HCT116 (cell line): Measurements from ENCODE around the gene SPARCL1. TPM values are rescaled to one million over a fixed set of nuclear protein-coding genes. Genes with fewer than 3 reads are reported as not detected.

Experiments
- ATAC-seq: fragments of 200-7000 bp; cut with Tn5 transposase; 2 replicates; pipeline ENCODE4 v1.9.1; 2020; ENCODE audit warnings: mild to moderate bottlenecking, moderate library complexity
- BruUV-seq: library from RNA; stranded (reverse); fragments of 400-500 nt; replicated peaks from 2 replicates; lab custom pipeline; 2021; lab: Mats Ljungman, UMichigan
- CTCF ChIA-PET: fragments of 300-600 bp; sonication (Branson Sonifier 250); formaldehyde crosslinking; loops from one replicate; lab custom pipeline; 2021; ENCODE audit warnings: antibody characterized with exemption; lab: Charles Lee
- POLR2A ChIA-PET: fragments of 300-600, 350-600 bp; sonication (Branson Sonifier 250); formaldehyde crosslinking; loops from one replicate; lab custom pipeline; 2021; ENCODE audit warnings: antibody characterized with exemption; lab: Charles Lee
- RAD21 ChIA-PET, 2 experiments: fragments of 300-600 bp; sonication (Branson Sonifier 250); formaldehyde crosslinking; loops; one replicate each; lab custom pipeline; 2023; ENCODE audit warnings: low total read pairs in 2 of 2; ENCODE audit not compliant: uncharacterized antibody in 2 of 2, unreplicated experiment in 2 of 2, low non-redundant PET in 1 of 2; lab: Charles Lee
- DNase-seq: peaks from one replicate; pipeline ENCODE4 v3.0.0-alpha.2; 2010; ENCODE audit warnings: low read depth, low spot score
- H2AFZ ChIP-seq: fragments of 200-600 bp; shearing (Covaris generic), sonication (generic); 2 replicates; pipeline ENCODE4 v1.6.1; 2017; ENCODE audit warnings: low read depth, mixed run types, mixed read lengths, antibody characterized with exemption, low read length; ENCODE audit not compliant: poor library complexity, severe bottlenecking
- H3K27ac ChIP-seq: 2 replicates; pipeline ENCODE4 v1.5.1; 2012; ENCODE audit warnings: low read depth, low read length
- H3K27me3 ChIP-seq: fragments of 200-600 bp; sonication (generic); 2 replicates; pipeline ENCODE4 v1.6.1; 2016; ENCODE audit warnings: mixed run types, low read length, mixed read lengths; ENCODE audit not compliant: insufficient read depth
- H3K36me3 ChIP-seq, 2 experiments: fragments of 200-500 bp in 1 of 2; fragments of 200-600 bp in 1 of 2; sonication (Bioruptor generic) in 1 of 2; sonication (generic) in 1 of 2; 2 replicates each; pipeline versions ENCODE4 v1.5.1 to v1.6.1; 2014 to 2016; ENCODE audit warnings: low read length in 2 of 2, inconsistent platforms in 1 of 2, mixed read lengths in 1 of 2, mixed run types in 1 of 2; ENCODE audit not compliant: insufficient read depth in 2 of 2, control insufficient read depth in 1 of 2
- H3K4me1 ChIP-seq, 2 experiments: fragments of 200-600 bp in 1 of 2; sonication (generic) in 1 of 2; 2 replicates each; pipeline versions ENCODE4 v1.5.1 to v1.6.1; 2012 to 2017; ENCODE audit warnings: low read length in 2 of 2, inconsistent platforms in 1 of 2, mild to moderate bottlenecking in 1 of 2, mixed read lengths in 1 of 2, mixed run types in 1 of 2, moderate library complexity in 1 of 2; ENCODE audit not compliant: insufficient read depth in 2 of 2, control insufficient read depth in 1 of 2
- H3K4me2 ChIP-seq: fragments of 200-600 bp; sonication (generic); 2 replicates; pipeline ENCODE4 v1.6.1; 2017; ENCODE audit warnings: mixed run types, low read length, mixed read lengths
- H3K4me3 ChIP-seq, 2 experiments: fragments of 200-600 bp in 1 of 2; sonication (generic) in 1 of 2; replicated peaks in 1 of 2; 2 replicates each; pipeline ENCODE4 v1.5.1; 2011 to 2016; ENCODE audit warnings: low read length in 2 of 2, control low read depth in 1 of 2, low read depth in 1 of 2, mild to moderate bottlenecking in 1 of 2, mixed read lengths in 1 of 2, mixed run types in 1 of 2
- H3K79me2 ChIP-seq: fragments of 200-600 bp; sonication (generic); 2 replicates; pipeline ENCODE4 v1.6.1; 2017; ENCODE audit warnings: mild to moderate bottlenecking, mixed run types, low read length, moderate library complexity, mixed read lengths; ENCODE audit not compliant: insufficient read depth
- H3K9ac ChIP-seq: fragments of 200-600 bp; sonication (generic); 2 replicates; pipeline ENCODE4 v1.6.1; 2016; ENCODE audit warnings: low read length, mixed read lengths
- H3K9me2 ChIP-seq: fragments of 200-600 bp; sonication (generic), shearing (Covaris generic); 2 replicates; pipeline ENCODE4 v1.6.1; 2017; ENCODE audit warnings: mixed run types, mild to moderate bottlenecking, moderate library complexity; ENCODE audit not compliant: insufficient read depth
- H3K9me3 ChIP-seq, 2 experiments: fragments of 200-500 bp in 1 of 2; fragments of 200-600 bp in 1 of 2; sonication (Bioruptor generic) in 1 of 2; sonication (generic) in 1 of 2; 2 replicates each; pipeline ENCODE4 v1.6.1; 2014 to 2017; ENCODE audit warnings: low read length in 2 of 2, mixed read lengths in 2 of 2, inconsistent platforms in 1 of 2, low read depth in 1 of 2, mild to moderate bottlenecking in 1 of 2, mixed run types in 1 of 2, moderate library complexity in 1 of 2; ENCODE audit not compliant: control insufficient read depth in 1 of 2, insufficient read depth in 1 of 2
- H4K20me1 ChIP-seq: fragments of 200-600 bp; sonication (generic), shearing (Covaris generic); 2 replicates; pipeline ENCODE4 v1.6.1; 2017; ENCODE audit warnings: mixed run types, mild to moderate bottlenecking, moderate library complexity; ENCODE audit not compliant: insufficient read depth
- CEBPB ChIP-seq: IDR thresholded peaks from 2 replicates; pipeline ENCODE4 v1.6.1; 2012; ENCODE audit warnings: low read depth
- EGR1 ChIP-seq: IDR thresholded peaks from 2 replicates; pipeline ENCODE4 v1.6.1; 2012; ENCODE audit warnings: low read depth
- EZH2 ChIP-seq: fragments of 200-600 bp; sonication (generic); IDR thresholded peaks from 2 replicates; pipeline ENCODE4 v1.6.1; 2017; ENCODE audit warnings: antibody characterized with exemption, mixed run types
- FOSL1 ChIP-seq: IDR thresholded peaks from 2 replicates; pipeline ENCODE4 v1.6.1; 2012; ENCODE audit warnings: low read depth
- JUND ChIP-seq: IDR thresholded peaks from 2 replicates; pipeline ENCODE4 v1.6.1; 2012
- POLR2A ChIP-seq: IDR thresholded peaks from 2 replicates; pipeline ENCODE4 v1.7.0; 2011; ENCODE audit warnings: borderline replicate concordance; ENCODE audit not compliant: insufficient read depth, insufficient read length; ENCODE audit errors: extremely low read depth
- POLR2AphosphoS5 ChIP-seq: IDR thresholded peaks from 2 replicates; pipeline ENCODE4 v1.6.1; 2011; ENCODE audit warnings: mild to moderate bottlenecking, low read depth, low read length, moderate library complexity
- RAD21 ChIP-seq: IDR thresholded peaks from 2 replicates; pipeline ENCODE4 v1.6.1; 2012; ENCODE audit warnings: low read depth, mild to moderate bottlenecking
- SP1 ChIP-seq: IDR thresholded peaks from 2 replicates; pipeline ENCODE4 v1.6.1; 2012; ENCODE audit warnings: low read depth
- SRF ChIP-seq: IDR thresholded peaks from 2 replicates; pipeline ENCODE4 v1.6.1; 2012; ENCODE audit warnings: low read depth
- TCF7L2 ChIP-seq: IDR thresholded peaks from 2 replicates; pipeline ENCODE4 v1.7.0; 2011; ENCODE audit warnings: borderline replicate concordance, inconsistent platforms; ENCODE audit not compliant: insufficient read depth, insufficient read length; ENCODE audit errors: extremely low read depth
- ZFX ChIP-seq: fragments of 450-650 bp; IDR thresholded peaks from 2 replicates; pipeline ENCODE4 v1.6.1; 2017
- intact Hi-C: fragments of 100-400 bp; cut with micrococcal nuclease; formaldehyde crosslinking; loops from 2 replicates; pipeline ENCODE4 v1.10.0; 2022
- total RNA-seq: library from RNA; stranded (reverse); gene quantifications from one replicate; pipeline ENCODE4 v1.2.1, GENCODE V29; 2021; ENCODE audit not compliant: unreplicated experiment

Gene SPARCL1
- total RNA-seq, 1 experiment from 2014 or later = 0.96 TPM

- no peaks in the 10 kb centered on the region for H3K9me2 ChIP-seq
- intact Hi-C loops = no loop called here
- H3K9ac ChIP-seq = no peak overlapping the region
- H3K4me2 ChIP-seq = no peak overlapping the region
- H3K9me3 ChIP-seq = no peaks in the 10 kb centered on the region
- ATAC-seq = no peak
- TF ChIP-seq EZH2 = no peak
- TF ChIP-seq SRF = no peak
- TF ChIP-seq POLR2AphosphoS5 = no peak
- TF ChIP-seq RAD21 = no peak
- no peak for TF ChIP-seq ZFX
- TF ChIP-seq, all 23 proteins: peak for 0
- Histone ChIP-seq H4K20me1 (no peaks in the 10 kb centered on the region), H3K27ac (no peak overlapping the region), H3K79me2 (no peaks in the 10 kb centered on the region), H3K4me1 (no peaks in the 10 kb centered on the region), H3K4me3 (no peak overlapping the region), H3K36me3 (no peaks in the 10 kb centered on the region), H3K27me3 (no peaks in the 10 kb centered on the region), H2AFZ (no peak overlapping the region)
- ChIA-PET POLR2A (no interaction called here), CTCF (no interaction called here), RAD21 (no interaction called here)
- DNase-seq = no peak
- no TSS peak for BruUV-seq
Measured at GRCh38 chr4:87476934-87477333, 52.2 kb downstream of the SPARCL1 start.

GRCh38 chr4:87469390-87469789 is 59.8 kb downstream of the SPARCL1 start:
- H3K4me3 ChIP-seq = no peak overlapping the region
- no peaks in the 10 kb centered on the region for H3K9me3 ChIP-seq
- no peak for DNase-seq
- H3K9me2 ChIP-seq = no peaks in the 10 kb centered on the region
- ChIA-PET CTCF (interaction anchor here (0.7 to 1.8 kb wide), 2 partner anchors 190 to 379 kb away, joined by 3 to 5 read pairs; no protein-coding TSS in a partner anchor), POLR2A (no interaction called here), RAD21 (no interaction called here)
- intact Hi-C loops = loop anchor here (5.0 to 10.0 kb wide), 3 partner anchors 112 to 975 kb away; no protein-coding TSS in a partner anchor
- H3K27ac ChIP-seq = no peak overlapping the region
- no peaks in the 10 kb centered on the region for H3K27me3 ChIP-seq
- no peak for ATAC-seq
- no peaks in the 10 kb centered on the region for H4K20me1 ChIP-seq
- no peaks in the 10 kb centered on the region for H3K79me2 ChIP-seq
- no TSS peak for BruUV-seq
- no peak overlapping the region for H3K4me2 ChIP-seq
- no peaks in the 10 kb centered on the region for H3K4me1 ChIP-seq
- H3K9ac ChIP-seq = no peak overlapping the region
- no peaks in the 10 kb centered on the region for H3K36me3 ChIP-seq
- H2AFZ ChIP-seq = no peak overlapping the region
- TF ChIP-seq TCF7L2 (no peak), JUND (no peak), EGR1 (no peak), SP1 (no peak), CEBPB (no peak), ZFX (no peak), FOSL1 (no peak), POLR2A (no peak), EZH2 (no peak)
